PC-9 (cell line): Measurements from ENCODE around the gene ATG3.

ENCODE experiments used
- CTCF ChIP-seq: fragments of 200-600 bp; sonication (generic); conservative IDR thresholded peaks from 2 replicates; pipeline ENCODE4 v1.6.1; 2017; ENCODE audit warnings: mixed run types, antibody characterized with exemption, mild to moderate bottlenecking, moderate library complexity
- EZH2 ChIP-seq: fragments of 200-600 bp; sonication (generic); IDR thresholded peaks from 2 replicates; pipeline ENCODE4 v1.8.0; 2017; ENCODE audit warnings: antibody characterized with exemption, low read depth

- no peak for TF ChIP-seq CTCF
- TF ChIP-seq EZH2 = no peak
Observed at GRCh38 chr3:112482675-112483074, 79.1 kb downstream of the ATG3 start.
